Activated CD8-positive, alpha-beta memory T cell treated with anti-CD3 and anti-CD28 coated beads, Interleukin-2, amount 10 ng/mL, durations not matched to agents 7 days and 5 days (primary cell): Measurements from ENCODE around the gene RASGRP4. TPM values are rescaled to one million over a fixed set of nuclear protein-coding genes. Genes with fewer than 3 reads are reported as not detected.
"Not testable (repeated sequence)": the region's sequence is repeated elsewhere in the genome, so short reads cannot be mapped to it uniquely, and the experiment has no call there.

Source experiments
- ATAC-seq: fragments of 150-1000 bp; cut with Tn5 transposase; one replicate; pipeline ENCODE4 v1.10.0; 2021; ENCODE audit warnings: moderate library complexity
- CTCF ChIA-PET: fragments of 350-600 bp; sonication (Branson Sonifier 250); formaldehyde crosslinking; loops from one replicate; lab custom pipeline; 2021; ENCODE audit warnings: antibody characterized with exemption; lab: Charles Lee
- DNase-seq: peaks from one replicate; pipeline ENCODE4 v3.0.0-alpha.2; 2020
- H3K27ac Mint-ChIP-seq: one replicate; pipeline ENCODE4 v1.8.0; 2021; ENCODE audit warnings: mild to moderate bottlenecking, mixed read lengths
- H3K27me3 Mint-ChIP-seq: one replicate; pipeline ENCODE4 v1.8.0; 2021; ENCODE audit warnings: mixed read lengths
- H3K36me3 Mint-ChIP-seq: one replicate; pipeline ENCODE4 v1.8.0; 2021; ENCODE audit warnings: mild to moderate bottlenecking, mixed read lengths
- H3K4me1 Mint-ChIP-seq: one replicate; pipeline ENCODE4 v1.8.0; 2021; ENCODE audit warnings: mixed read lengths
- H3K4me3 Mint-ChIP-seq: one replicate; pipeline ENCODE4 v1.8.0; 2021; ENCODE audit warnings: mild to moderate bottlenecking, moderate library complexity, mixed read lengths
- H3K9me3 Mint-ChIP-seq: one replicate; pipeline ENCODE4 v1.8.0; 2022; ENCODE audit warnings: low read depth, mixed read lengths
- total RNA-seq, 2 experiments: library from RNA; stranded (reverse); gene quantifications; one replicate each; pipeline ENCODE4 v1.2.3, GENCODE V29; 2021

RASGRP4 gene
- total RNA-seq, 2 experiments from 2014 or later = 1.4 to 1.6 TPM

DNA sequence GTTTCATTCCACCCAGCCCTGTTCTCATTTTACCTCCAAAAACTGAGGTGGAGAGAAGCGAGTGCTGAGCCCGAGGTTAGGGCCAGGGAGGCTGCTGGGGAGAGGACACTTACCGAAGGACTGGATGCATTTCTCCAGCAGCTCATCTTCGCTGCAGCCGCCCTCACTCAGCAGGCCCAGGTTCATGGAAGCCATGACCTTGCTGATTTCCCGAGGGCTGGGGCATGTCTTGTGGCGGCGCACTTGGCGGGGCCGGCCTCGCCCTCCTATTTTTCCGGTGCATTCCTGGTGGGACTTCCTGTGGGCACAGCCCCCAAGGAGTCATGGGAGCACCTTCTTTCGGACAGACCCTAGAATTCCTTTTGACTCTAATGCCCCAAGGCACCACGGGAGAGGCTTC, 4.2 kb downstream of the RASGRP4 start:
- Mint-ChIP-seq H3K27ac (no peak overlapping the region), H3K36me3 (no peaks in the 10 kb centered on the region), H3K4me3 (no peak overlapping the region), H3K27me3 (no peaks in the 10 kb centered on the region), H3K4me1 (peaks cover 20% of the 10 kb centered on the region), H3K9me3 (no peaks in the 10 kb centered on the region)
- CTCF ChIA-PET = no interaction called here
- DNase-seq = no peak
- ATAC-seq = no peak

DNA sequence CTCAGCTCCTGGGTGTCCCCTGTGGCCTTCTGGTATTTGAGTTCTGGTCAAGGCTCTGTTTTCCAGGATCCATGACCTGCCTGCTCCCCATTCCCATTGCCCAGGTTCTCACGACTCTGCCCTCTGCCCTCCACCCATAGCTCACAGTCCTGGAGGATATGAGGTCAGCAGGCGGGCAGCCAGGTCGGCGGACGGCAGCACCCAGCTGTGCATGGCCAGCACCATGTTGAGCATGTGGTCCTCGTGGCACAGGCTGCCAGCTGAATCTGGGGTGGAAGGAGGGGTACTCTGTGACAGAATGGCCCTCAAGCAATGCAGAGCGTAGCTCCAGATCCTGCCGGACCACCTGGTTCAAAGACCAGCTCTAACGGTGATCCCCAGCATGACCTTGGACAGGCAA, 5.1 kb downstream of the RASGRP4 start:
- H3K27me3 Mint-ChIP-seq = no peaks in the 10 kb centered on the region
- peaks cover 16% of the 10 kb centered on the region for H3K4me1 Mint-ChIP-seq
- H3K4me3 Mint-ChIP-seq = no peak overlapping the region
- CTCF ChIA-PET = interaction anchor here (1.1 kb wide), 1 partner anchor 18 kb away, joined by 6 read pairs; the partner anchor contains the start of gene FAM98C
- no peak for ATAC-seq
- H3K36me3 Mint-ChIP-seq = no peaks in the 10 kb centered on the region
- no peak overlapping the region for H3K27ac Mint-ChIP-seq
- H3K9me3 Mint-ChIP-seq = no peaks in the 10 kb centered on the region
- DNase-seq = no peak

DNA sequence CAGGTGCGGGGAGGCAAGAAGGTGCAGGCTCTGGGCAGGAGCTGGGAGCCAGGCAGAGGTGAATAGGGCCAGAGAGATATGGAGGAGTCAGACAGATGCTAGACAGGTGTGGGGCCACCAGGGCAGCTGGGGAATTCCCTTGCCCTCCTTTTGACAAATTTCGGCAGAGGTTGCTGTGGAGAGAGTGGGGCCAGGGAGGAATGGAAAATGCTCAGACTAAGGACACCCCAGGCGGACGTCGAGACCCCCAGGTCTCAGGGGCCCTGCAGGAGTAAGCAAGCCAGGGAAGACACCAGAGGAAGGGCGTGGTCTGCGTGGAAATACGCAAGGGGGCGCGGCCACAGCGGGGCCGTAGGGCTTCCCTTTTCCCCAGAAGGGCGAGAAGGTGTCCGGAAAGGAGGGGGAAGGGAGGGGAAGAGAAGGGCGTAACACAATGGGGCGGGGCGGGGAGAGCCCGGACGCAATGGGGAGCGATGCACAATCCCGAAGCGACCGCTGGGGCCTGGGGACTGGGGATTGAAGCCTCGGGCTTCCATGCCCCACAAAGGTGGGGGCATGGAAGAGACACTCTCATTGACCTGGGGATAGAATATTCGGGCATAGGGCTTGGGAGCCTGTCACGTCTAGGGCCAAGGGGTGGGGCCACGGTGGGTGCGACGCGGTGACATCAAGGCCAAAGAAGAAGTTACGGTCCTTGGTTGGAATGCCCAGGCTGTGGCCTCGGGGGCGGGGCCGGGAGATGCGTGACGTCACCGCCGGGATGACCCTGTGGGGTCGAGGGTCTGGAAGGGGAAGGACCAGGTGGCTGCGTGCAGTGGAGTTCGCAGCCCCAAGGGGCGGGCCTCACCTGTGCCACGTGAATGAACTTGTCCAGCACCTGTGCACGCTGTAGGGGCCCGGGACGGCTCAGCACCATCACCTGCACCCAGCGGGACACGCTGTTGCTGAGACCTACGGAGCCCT, 8.2 kb downstream of the RASGRP4 start:
- H3K4me1 Mint-ChIP-seq = peaks cover 13% of the 10 kb centered on the region
- H3K27ac Mint-ChIP-seq = peak overlapping the region; percentile 66
- H3K4me3 Mint-ChIP-seq = peak overlapping the region; percentile 77
- CTCF ChIA-PET = interaction anchor here (2.4 kb wide), 1 partner anchor 15 kb away, joined by 15 read pairs; the partner anchor contains the start of gene FAM98C
- H3K9me3 Mint-ChIP-seq = no peaks in the 10 kb centered on the region
- DNase-seq (peak; percentile 82), ATAC-seq (peak; percentile 92)
- H3K27me3 Mint-ChIP-seq = no peaks in the 10 kb centered on the region
- H3K36me3 Mint-ChIP-seq = no peaks in the 10 kb centered on the region

DNA sequence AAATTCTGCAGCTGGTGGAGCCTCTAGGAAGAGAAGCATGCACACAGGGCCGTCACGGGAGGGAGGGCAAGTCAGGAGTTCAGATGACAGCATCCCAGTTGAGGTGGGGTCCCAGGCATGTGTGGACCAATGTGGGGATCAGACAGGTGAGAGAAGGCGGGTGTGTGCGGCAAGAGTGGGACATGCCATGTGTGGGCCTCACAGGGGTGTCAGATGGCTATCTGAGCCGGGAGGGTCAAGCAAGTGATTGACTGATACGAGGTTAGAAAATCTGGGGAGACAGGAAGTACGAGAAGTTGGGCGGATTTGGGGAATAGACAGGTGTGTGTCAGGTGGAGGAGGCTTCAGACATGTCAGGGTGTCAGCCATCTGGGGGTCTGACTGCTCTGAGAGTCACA, 8.9 kb downstream of the RASGRP4 start:
- Mint-ChIP-seq H3K27me3 (no peaks in the 10 kb centered on the region), H3K27ac (peak overlapping the region; percentile 66), H3K9me3 (no peaks in the 10 kb centered on the region), H3K36me3 (no peaks in the 10 kb centered on the region), H3K4me1 (peaks cover 13% of the 10 kb centered on the region), H3K4me3 (peak overlapping the region; percentile 77)
- no peak for ATAC-seq
- DNase-seq = no peak
- CTCF ChIA-PET = interaction anchor here (2.4 kb wide), 1 partner anchor 14 kb away, joined by 15 read pairs; the partner anchor contains the start of gene FAM98C

DNA sequence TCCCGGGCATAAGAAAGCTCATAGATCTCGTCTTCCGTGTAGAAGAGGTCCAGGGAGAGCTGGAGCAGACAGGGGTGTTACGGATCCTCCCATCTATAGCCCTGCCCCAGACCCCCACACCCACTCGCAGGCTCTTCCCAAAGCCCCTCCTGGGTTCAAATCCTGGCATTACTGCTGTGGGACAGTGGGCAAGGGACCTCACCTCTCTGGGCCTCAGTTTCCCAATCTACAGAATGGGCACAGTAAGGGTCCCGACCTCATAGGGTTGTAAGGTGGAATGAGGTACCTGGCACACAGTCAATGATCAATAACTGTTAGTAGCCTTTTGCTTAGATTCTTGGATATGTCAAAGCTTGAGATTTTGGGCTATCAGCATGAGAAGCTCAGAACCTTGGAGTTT, 12.6 kb downstream of the RASGRP4 start:
- no peak overlapping the region for H3K4me3 Mint-ChIP-seq
- DNase-seq (no peak), ATAC-seq (no peak)
- no peaks in the 10 kb centered on the region for H3K27me3 Mint-ChIP-seq
- H3K27ac Mint-ChIP-seq = no peak overlapping the region
- CTCF ChIA-PET = interaction anchor here (4.9 kb wide), 1 partner anchor 10 kb away, joined by 27 read pairs; the partner anchor contains the start of gene FAM98C
- no peaks in the 10 kb centered on the region for H3K36me3 Mint-ChIP-seq
- no peaks in the 10 kb centered on the region for H3K9me3 Mint-ChIP-seq
- peaks cover 13% of the 10 kb centered on the region for H3K4me1 Mint-ChIP-seq

DNA sequence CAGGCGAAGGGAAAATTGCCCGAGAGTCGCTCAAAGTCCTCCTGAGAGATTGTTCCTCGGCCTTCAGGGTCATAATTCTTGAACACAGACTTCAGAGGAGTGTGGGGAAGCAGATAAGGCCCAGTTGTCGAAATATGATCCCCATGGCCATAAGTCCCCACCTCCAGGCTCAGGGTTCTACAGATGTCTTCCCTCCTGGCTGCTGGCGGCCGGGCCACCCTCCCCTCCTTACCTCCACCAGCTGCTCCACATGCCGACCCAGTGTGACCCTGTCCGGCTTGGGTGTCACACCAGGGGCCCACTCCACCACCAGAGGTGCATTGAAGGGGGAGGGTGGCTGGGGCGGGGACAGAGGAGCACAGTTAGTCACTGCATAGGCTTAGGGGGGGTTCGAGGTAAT, 13.1 kb downstream of the RASGRP4 start:
- no peak for DNase-seq
- Mint-ChIP-seq H3K9me3 (no peaks in the 10 kb centered on the region), H3K4me3 (no peak overlapping the region), H3K36me3 (peaks cover under 1% of the 10 kb centered on the region), H3K4me1 (peaks cover 12% of the 10 kb centered on the region), H3K27ac (no peak overlapping the region), H3K27me3 (no peaks in the 10 kb centered on the region)
- CTCF ChIA-PET = interaction anchor here (4.9 kb wide), 1 partner anchor 10 kb away, joined by 27 read pairs; the partner anchor contains the start of gene FAM98C
- ATAC-seq = no peak

DNA sequence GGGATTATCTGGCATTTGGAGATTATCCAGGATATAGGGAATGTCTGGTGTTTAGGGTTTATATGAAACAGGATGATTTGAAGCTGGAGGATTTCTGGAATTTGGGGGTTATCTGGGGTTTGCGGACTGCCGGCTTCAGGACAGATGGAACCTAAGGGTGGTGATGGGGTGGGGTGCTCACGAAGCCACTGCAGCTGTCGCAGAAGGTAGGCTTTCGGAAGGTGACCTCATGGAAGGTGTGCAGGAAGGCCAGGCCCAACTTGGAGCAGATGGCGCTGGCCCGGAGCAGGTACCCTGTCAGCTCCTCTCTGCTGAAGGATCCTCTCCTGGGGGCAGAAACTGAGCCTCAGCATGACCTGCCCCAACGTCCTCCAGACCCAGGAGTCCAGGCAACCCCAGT, 13.5 kb downstream of the RASGRP4 start:
- Mint-ChIP-seq H3K4me3 (no peak overlapping the region), H3K9me3 (no peaks in the 10 kb centered on the region), H3K36me3 (peaks cover 2% of the 10 kb centered on the region), H3K27me3 (no peaks in the 10 kb centered on the region), H3K4me1 (peaks cover 7% of the 10 kb centered on the region), H3K27ac (no peak overlapping the region)
- no peak for ATAC-seq
- CTCF ChIA-PET = interaction anchor here (4.9 kb wide), 1 partner anchor 9 kb away, joined by 27 read pairs; the partner anchor contains the start of gene FAM98C
- no peak for DNase-seq

DNA sequence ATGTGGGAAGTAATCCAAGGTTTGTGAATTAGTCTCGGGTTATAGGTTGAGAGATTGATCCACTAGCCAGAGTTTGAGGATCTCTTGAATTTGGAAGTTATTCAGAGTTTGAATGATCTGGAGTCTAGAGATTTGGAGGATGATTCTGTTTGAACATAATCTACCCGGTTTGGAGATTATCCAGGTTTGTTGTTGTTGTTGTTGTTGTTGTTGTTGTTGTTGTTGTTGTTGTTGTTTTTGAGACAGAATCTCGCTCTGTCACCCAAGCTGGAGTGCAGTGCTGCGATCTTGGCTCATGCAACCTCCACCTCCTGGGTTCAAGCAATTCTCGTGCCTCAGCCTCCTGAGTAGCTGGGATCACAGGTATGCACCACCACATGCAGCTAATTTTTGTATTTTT, 14.1 kb downstream of the RASGRP4 start:
- not testable (repeated sequence) for H3K9me3 Mint-ChIP-seq, H3K27me3 Mint-ChIP-seq, H3K4me1 Mint-ChIP-seq, DNase-seq, H3K36me3 Mint-ChIP-seq, H3K27ac Mint-ChIP-seq, ATAC-seq, H3K4me3 Mint-ChIP-seq
- CTCF ChIA-PET = interaction anchor here (4.9 kb wide), 1 partner anchor 9 kb away, joined by 27 read pairs; the partner anchor contains the start of gene FAM98C

DNA sequence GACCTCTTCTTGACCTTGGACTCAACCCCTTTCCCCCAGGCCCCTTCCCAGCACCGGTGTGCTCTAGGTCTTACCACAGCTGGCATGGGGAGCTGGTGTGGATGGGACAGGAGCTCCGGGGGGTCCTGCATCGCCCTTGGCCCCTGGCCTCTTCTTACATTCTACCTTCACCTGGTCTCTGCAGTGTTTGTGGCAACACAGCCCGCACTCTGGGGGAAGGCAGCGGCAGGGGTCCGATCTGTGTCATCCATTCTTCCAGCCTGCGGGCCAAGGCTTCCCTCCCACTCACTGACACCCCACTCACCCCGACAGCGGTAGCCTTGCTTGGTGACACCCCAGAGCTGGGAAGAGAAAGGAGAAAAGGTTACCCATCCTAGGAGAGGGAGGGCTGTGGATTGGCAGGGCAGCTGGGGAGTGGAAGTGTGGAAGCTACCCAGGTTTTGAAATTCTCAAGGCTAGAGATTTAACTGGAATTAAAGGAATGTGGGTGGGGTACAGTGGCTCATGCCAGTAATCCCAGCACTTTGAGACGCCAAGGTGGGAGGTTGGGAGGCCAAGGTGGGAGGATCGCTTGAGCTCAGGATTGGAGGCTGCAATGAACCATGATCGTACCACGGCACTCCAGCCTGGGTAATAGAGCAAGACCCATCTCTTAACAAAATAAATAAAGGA, 14.8 kb downstream of the RASGRP4 start:
- ATAC-seq (no peak), DNase-seq (no peak)
- H3K9me3 Mint-ChIP-seq = no peaks in the 10 kb centered on the region
- H3K27ac Mint-ChIP-seq = no peak overlapping the region
- CTCF ChIA-PET = interaction anchor here (4.9 kb wide), 1 partner anchor 8 kb away, joined by 27 read pairs; the partner anchor contains the start of gene FAM98C
- no peak overlapping the region for H3K4me3 Mint-ChIP-seq
- no peaks in the 10 kb centered on the region for H3K27me3 Mint-ChIP-seq
- H3K4me1 Mint-ChIP-seq = no peaks in the 10 kb centered on the region
- peaks cover 10% of the 10 kb centered on the region for H3K36me3 Mint-ChIP-seq

DNA sequence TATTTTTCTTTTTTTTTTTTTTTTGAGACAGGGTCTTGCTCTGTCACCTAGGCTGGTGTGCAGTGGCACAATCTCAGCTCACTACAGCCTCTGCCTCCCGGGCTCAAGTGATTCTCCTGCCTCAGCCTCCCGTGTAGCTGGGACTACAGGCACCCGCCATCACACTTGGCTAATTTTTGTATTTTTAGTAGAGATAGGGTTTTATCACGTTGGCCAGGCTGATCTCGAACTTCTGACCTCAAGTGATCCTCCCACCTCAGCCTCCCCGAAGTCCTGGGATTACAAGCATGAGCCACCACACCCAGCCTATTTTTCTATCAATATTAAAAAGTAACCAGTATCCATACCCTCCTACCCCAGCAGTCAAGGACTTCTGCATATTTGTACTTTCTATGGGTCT, 15.6 kb downstream of the RASGRP4 start:
- H3K27me3 Mint-ChIP-seq, DNase-seq, H3K27ac Mint-ChIP-seq, H3K4me1 Mint-ChIP-seq, H3K9me3 Mint-ChIP-seq, H3K4me3 Mint-ChIP-seq, ATAC-seq: not testable (repeated sequence)
- peaks cover 11% of the 10 kb centered on the region for H3K36me3 Mint-ChIP-seq
- CTCF ChIA-PET = interaction anchor here (4.9 kb wide), 1 partner anchor 7 kb away, joined by 27 read pairs; the partner anchor contains the start of gene FAM98C

DNA sequence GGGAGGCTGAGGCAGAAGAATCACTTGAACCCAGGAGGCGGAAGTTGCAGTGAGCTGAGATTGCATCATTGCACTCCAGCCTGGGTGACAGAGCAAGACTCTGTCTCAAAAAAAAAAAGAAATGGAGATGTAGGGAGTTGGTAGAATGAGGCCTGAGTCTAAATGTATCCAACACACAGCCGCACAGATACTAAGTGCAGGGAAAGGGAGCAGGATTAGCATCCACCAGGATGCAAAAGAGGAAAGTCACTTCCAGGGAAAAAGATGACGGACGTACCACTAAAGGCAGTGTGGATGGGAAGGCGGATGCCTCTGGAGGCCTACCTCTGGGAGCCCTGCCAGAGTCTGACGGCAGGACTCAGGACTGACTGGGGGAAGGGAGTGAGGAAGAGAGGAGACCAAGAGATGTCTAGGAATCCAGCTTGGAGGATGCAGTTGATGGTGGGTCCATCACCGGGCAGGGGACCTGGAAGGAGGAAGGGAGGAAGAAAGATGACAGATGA, 16.3 kb downstream of the RASGRP4 start:
- Mint-ChIP-seq H3K4me1 (peaks cover 2% of the 10 kb centered on the region), H3K36me3 (peaks cover 14% of the 10 kb centered on the region), H3K27me3 (no peaks in the 10 kb centered on the region), H3K27ac (no peak overlapping the region), H3K9me3 (no peaks in the 10 kb centered on the region), H3K4me3 (no peak overlapping the region)
- no peak for DNase-seq
- ATAC-seq = no peak
- CTCF ChIA-PET = no interaction called here

DNA sequence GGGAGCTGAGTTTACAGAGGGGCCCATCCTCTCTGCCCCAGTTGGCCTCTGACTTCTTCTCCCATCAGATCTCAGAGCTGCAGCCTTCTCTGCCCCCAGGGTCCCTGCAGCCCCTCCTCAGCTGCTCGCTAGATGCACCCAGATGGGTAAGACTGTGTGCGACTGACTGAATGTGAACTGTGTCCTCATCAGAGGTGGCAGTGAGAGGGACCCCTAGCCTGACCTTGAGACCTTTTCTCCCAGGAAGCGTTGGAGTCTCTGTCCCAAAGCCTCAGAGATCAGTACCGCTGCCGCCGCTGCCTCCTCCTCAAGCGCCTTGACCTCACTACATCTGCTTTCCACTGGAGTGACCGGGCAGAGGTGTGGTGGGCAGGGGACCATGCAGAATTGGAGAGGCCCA, 20.7 kb downstream of the RASGRP4 start:
- Mint-ChIP-seq H3K27ac (no peak overlapping the region), H3K36me3 (peaks cover 14% of the 10 kb centered on the region), H3K9me3 (no peaks in the 10 kb centered on the region), H3K27me3 (peaks cover 2% of the 10 kb centered on the region), H3K4me1 (peaks cover 13% of the 10 kb centered on the region), H3K4me3 (no peak overlapping the region)
- ATAC-seq (no peak), DNase-seq (no peak)
- CTCF ChIA-PET = interaction anchor here (1.0 to 4.5 kb wide), 5 partner anchors 108 to 525 kb away, joined by 3 to 57 read pairs (median 4); partner anchors contain the start of genes MRPS12 and SARS2

DNA sequence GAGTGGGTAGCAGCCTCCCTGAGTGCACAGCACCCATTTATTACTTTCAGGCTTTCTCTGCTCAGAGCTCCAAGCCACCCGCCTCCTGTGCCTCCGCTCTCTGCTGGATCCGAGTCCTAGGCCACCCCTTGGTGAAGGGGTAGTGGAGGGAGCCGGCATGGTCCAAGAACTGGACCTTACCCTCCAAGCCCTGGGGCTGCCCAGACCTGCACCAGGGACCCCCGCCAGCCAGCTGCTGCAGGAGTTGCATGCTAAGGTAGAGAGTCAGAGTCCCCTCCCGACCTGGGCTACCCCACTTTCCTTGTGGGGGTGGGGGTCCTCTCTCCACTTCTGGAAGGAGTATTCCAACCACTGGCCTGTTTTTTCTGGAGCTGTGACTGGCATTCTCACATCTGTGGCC, 21.2 kb downstream of the RASGRP4 start:
- DNase-seq (no peak), ATAC-seq (no peak)
- Mint-ChIP-seq H3K27ac (no peak overlapping the region), H3K36me3 (peaks cover 14% of the 10 kb centered on the region), H3K27me3 (peaks cover 2% of the 10 kb centered on the region), H3K9me3 (no peaks in the 10 kb centered on the region), H3K4me1 (peaks cover 13% of the 10 kb centered on the region), H3K4me3 (no peak overlapping the region)
- CTCF ChIA-PET = interaction anchor here (1.0 to 4.5 kb wide), 6 partner anchors 17 to 526 kb away, joined by 3 to 57 read pairs (median 9); partner anchors contain the start of genes GGN, MRPS12, SARS2 and SPRED3
